Measurements from ENCODE around the gene ABHD10. TPM values are rescaled to one million over a fixed set of nuclear protein-coding genes. Genes with fewer than 3 reads are reported as not detected.

Gene ABHD10
- total RNA-seq, 2 experiments from 2014 or later: 45.2 to 50.7 TPM

- CTCF ChIA-PET: no interaction called here
- Mint-ChIP-seq H3K9me3 (ENCODE audit: low read depth) (no peaks in the 10 kb centered on the region), H3K27me3 (no peaks in the 10 kb centered on the region)
These were observed 30.8 kb downstream of the ABHD10 start for GRCh38 chr3:112009670-112010069.

GRCh38 chr3:112010636-112011035, 31.8 kb downstream of the ABHD10 start:
- CTCF ChIA-PET: interaction anchor here (1.4 to 4.7 kb wide), 2 partner anchors 9 to 13 kb away, joined by 4 to 45 read pairs; no protein-coding TSS in a partner anchor
- Mint-ChIP-seq H3K4me1 (peaks cover 13% of the 10 kb centered on the region), H3K4me3 (no peak overlapping the region), H3K9me3 (ENCODE audit: low read depth) (no peaks in the 10 kb centered on the region), H3K36me3 (no peaks in the 10 kb centered on the region), H3K27ac (no peak overlapping the region), H3K27me3 (no peaks in the 10 kb centered on the region)
- DNase-seq (no peak), ATAC-seq (no peak)

More at GRCh38 chr3:112009670-112010069, 30.8 kb downstream of the ABHD10 start:
- H3K36me3 Mint-ChIP-seq: no peaks in the 10 kb centered on the region
- ATAC-seq (no peak), DNase-seq (no peak)
- no peak overlapping the region for H3K27ac Mint-ChIP-seq
- H3K4me3 Mint-ChIP-seq: no peak overlapping the region
- peaks cover 19% of the 10 kb centered on the region for H3K4me1 Mint-ChIP-seq

GRCh38 chr3:112011376-112011940, 32.6 kb downstream of the ABHD10 start:
- no peak overlapping the region for H3K4me3 Mint-ChIP-seq
- peaks cover 13% of the 10 kb centered on the region for H3K4me1 Mint-ChIP-seq
- H3K9me3 Mint-ChIP-seq (ENCODE audit: low read depth): no peaks in the 10 kb centered on the region
- no peaks in the 10 kb centered on the region for H3K36me3 Mint-ChIP-seq
- CTCF ChIA-PET: interaction anchor here (1.4 to 4.8 kb wide), 3 partner anchors 9 to 31 kb away, joined by 4 to 45 read pairs (median 40); partner anchors contain the start of gene ABHD10
- no peaks in the 10 kb centered on the region for H3K27me3 Mint-ChIP-seq
- ATAC-seq (no peak), DNase-seq (no peak)
- H3K27ac Mint-ChIP-seq: no peak overlapping the region

DNA sequence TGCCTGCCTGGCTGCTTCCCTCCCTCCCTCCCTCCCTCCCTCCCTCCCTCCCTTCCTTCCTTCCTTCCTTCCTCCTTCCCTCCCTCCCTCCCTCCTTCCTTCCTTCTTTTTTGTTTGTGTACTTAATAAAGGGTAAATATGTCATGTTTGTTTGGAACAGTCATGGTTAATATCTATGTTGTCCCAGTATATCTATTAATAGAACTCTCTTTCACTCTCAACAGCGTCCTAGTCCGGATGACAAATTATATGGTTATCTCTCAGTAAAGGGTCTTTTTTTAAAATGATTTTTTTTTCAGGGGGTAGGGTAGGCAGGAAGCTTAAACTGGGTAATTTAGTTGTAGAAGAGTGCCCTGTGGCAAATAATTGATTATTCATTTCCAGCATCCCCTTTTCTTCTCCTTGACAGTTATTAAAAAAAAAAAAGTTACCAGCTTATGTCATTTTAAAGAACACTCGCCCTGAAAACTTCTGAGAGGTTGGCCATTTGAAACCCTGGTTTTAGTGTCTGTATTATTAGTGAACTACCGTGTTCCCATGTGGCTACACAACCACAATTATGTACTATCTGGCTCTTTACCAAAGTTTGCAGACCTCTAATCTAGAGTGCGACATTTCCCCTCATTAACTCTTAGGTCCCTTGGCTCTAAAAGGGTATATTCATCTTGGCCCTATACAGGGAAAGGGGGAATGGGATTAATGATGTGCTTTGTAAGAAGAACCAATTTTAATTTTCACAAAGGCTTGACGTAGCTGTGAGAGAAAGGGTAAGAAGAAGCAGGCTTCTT, 33.6 kb downstream of the ABHD10 start:
- H3K4me1 Mint-ChIP-seq: peaks cover 13% of the 10 kb centered on the region
- CTCF ChIA-PET: interaction anchor here (0.7 to 5.8 kb wide), 16 partner anchors 10 to 342 kb away, joined by 3 to 73 read pairs (median 12); partner anchors contain the start of gene ABHD10
- H3K27ac Mint-ChIP-seq: no peak overlapping the region
- no peak overlapping the region for H3K4me3 Mint-ChIP-seq
- H3K27me3 Mint-ChIP-seq: no peaks in the 10 kb centered on the region
- H3K36me3 Mint-ChIP-seq: no peaks in the 10 kb centered on the region
- H3K9me3 Mint-ChIP-seq (ENCODE audit: low read depth): no peaks in the 10 kb centered on the region
- ATAC-seq: no peak
- DNase-seq: no peak

DNA sequence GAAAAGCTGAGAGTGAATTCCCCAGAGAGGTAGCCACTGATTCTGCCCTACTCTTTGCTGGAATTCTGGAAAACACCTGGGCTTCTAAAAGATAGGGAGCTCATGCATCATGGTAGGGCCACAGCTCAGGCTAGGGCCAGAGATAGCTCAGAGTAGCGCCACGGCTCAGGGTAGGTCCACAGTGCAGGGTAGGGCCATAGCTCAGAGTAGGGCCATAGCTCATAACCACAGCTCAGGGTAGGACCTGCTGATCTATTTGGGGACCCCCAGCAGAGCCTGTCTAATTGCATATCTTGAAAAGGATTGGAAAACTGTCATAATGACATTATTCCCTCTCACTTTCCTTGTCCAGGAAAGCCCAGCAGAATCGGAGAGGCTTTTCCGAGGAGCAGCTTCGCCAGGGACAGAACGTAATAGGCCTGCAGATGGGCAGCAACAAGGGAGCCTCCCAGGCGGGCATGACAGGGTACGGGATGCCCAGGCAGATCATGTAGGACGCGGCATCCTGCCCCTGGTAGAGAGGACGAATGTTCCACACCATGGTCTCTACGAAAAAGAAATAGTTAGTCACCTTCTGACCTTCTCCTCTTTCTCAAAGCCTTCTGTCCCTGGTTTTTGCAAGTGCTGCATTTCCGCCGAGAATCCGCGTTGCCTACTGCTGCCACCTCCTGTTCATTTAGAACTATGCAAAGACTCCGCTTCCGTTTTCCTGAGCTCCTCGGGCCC, 34.4 kb downstream of the ABHD10 start:
- Mint-ChIP-seq H3K4me3 (no peak overlapping the region), H3K4me1 (peaks cover 13% of the 10 kb centered on the region)

GRCh38 chr3:112013784-112014143, 34.9 kb downstream of the ABHD10 start:
- CTCF ChIA-PET: interaction anchor here (0.6 to 5.8 kb wide), 38 partner anchors 10 to 538 kb away, joined by 3 to 73 read pairs (median 4); partner anchors contain the start of genes ABHD10, GCSAM and PHLDB2
- no peaks in the 10 kb centered on the region for H3K9me3 Mint-ChIP-seq (ENCODE audit: low read depth)
- no peak overlapping the region for H3K27ac Mint-ChIP-seq
- DNase-seq (no peak), ATAC-seq (peak; percentile 20)
- H3K4me3 Mint-ChIP-seq: no peak overlapping the region
- no peaks in the 10 kb centered on the region for H3K36me3 Mint-ChIP-seq
- peaks cover 13% of the 10 kb centered on the region for H3K4me1 Mint-ChIP-seq
- no peaks in the 10 kb centered on the region for H3K27me3 Mint-ChIP-seq

More for the DNA sequence above, 34.4 kb downstream of the ABHD10 start:
- CTCF ChIA-PET: interaction anchor here (0.6 to 5.8 kb wide), 40 partner anchors 10 to 539 kb away, joined by 3 to 73 read pairs (median 4); partner anchors contain the start of genes ABHD10, GCSAM and PHLDB2
- Mint-ChIP-seq H3K9me3 (ENCODE audit: low read depth) (no peaks in the 10 kb centered on the region), H3K27me3 (no peaks in the 10 kb centered on the region), H3K27ac (no peak overlapping the region), H3K36me3 (no peaks in the 10 kb centered on the region)
- DNase-seq: peak; percentile 70
- ATAC-seq: peak; percentile 81

DNA sequence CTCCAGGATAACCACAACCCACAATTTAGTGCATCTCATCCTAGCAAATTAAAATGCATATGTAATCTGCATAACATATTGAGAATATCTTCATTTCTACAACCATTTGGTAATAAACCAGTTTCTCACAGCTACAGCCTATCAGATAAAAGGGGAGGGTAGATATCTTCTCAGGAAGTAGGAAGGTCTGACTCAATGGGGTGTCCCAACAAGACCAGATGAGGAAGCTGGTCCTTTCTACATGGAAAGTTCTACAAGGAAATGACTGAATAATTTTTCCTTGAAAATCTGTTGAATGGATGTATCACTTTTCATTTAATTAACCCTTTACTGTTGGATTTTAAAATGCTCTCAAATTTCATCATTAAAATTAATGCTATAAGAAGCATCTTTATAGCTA, 38.3 kb downstream of the ABHD10 start:
- DNase-seq (no peak), ATAC-seq (no peak)
- H3K4me3 Mint-ChIP-seq: no peak overlapping the region
- peaks cover 13% of the 10 kb centered on the region for H3K4me1 Mint-ChIP-seq
- no peak overlapping the region for H3K27ac Mint-ChIP-seq
- no peaks in the 10 kb centered on the region for H3K36me3 Mint-ChIP-seq
- H3K9me3 Mint-ChIP-seq (ENCODE audit: low read depth): no peaks in the 10 kb centered on the region
- H3K27me3 Mint-ChIP-seq: no peaks in the 10 kb centered on the region
- CTCF ChIA-PET: interaction anchor here (0.8 to 5.8 kb wide), 4 partner anchors 24 to 300 kb away, joined by 3 to 73 read pairs (median 8); no protein-coding TSS in a partner anchor

DNA sequence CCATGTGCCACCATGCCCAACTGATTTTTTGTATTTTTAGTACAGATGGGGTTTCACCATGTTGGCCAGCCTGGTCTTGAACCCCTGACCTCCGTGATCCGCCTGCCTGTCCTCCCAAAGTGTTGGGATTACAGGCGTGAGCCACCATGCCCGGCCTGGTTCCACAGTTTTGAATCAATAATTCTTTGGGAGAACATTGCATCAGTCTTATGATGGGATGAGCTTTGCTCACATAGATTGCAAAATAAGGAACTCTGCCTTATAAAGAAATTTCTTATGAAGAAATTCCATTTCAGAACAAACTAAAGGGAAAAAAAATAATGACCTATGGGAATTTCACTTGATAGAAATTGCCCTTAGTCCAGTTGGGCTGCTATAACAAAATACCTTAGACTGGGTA, 39.9 kb downstream of the ABHD10 start:
- Mint-ChIP-seq H3K27ac (no peak overlapping the region), H3K36me3 (no peaks in the 10 kb centered on the region), H3K27me3 (no peaks in the 10 kb centered on the region), H3K4me3 (no peak overlapping the region), H3K9me3 (ENCODE audit: low read depth) (no peaks in the 10 kb centered on the region), H3K4me1 (peaks cover 3% of the 10 kb centered on the region)
- ATAC-seq (no peak), DNase-seq (no peak)
- CTCF ChIA-PET: interaction anchor here (1.2 kb wide), 1 partner anchor 14 kb away, joined by 3 read pairs; no protein-coding TSS in a partner anchor

GRCh38 chr3:112019716-112020115, 40.9 kb downstream of the ABHD10 start:
- CTCF ChIA-PET: interaction anchor here (1.0 kb wide), 1 partner anchor 13 kb away, joined by 4 read pairs; no protein-coding TSS in a partner anchor
- H3K4me3 Mint-ChIP-seq: no peak overlapping the region
- no peak for DNase-seq

DNA sequence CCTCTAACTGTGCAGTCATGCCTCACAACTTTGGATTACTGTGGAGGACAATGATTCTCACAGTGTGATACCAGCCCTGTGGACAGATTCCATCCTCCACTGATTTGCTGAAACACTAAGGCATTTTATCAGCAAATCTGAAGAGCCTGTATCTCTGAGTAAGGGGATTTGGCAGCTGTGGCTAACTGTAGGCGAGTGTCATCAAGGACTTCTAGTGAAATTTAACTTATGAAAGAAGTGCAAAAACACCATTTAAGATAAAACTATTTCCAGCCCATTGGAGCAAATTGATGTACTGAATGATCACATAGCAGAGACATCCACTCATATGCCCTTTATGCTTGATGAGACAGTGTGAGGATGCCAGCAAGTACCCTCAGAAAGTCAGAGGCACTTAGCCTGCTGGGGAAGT, 41.9 kb downstream of the ABHD10 start:
- Mint-ChIP-seq H3K4me1 (no peaks in the 10 kb centered on the region), H3K27ac (no peak overlapping the region), H3K9me3 (ENCODE audit: low read depth) (no peaks in the 10 kb centered on the region), H3K27me3 (no peaks in the 10 kb centered on the region), H3K4me3 (no peak overlapping the region), H3K36me3 (no peaks in the 10 kb centered on the region)
- CTCF ChIA-PET: no interaction called here
- ATAC-seq (no peak), DNase-seq (no peak)

More at GRCh38 chr3:112019716-112020115, 40.9 kb downstream of the ABHD10 start:
- no peaks in the 10 kb centered on the region for H3K9me3 Mint-ChIP-seq (ENCODE audit: low read depth)
- ATAC-seq: no peak
- no peak overlapping the region for H3K27ac Mint-ChIP-seq
- H3K36me3 Mint-ChIP-seq: no peaks in the 10 kb centered on the region
- no peaks in the 10 kb centered on the region for H3K4me1 Mint-ChIP-seq
- no peaks in the 10 kb centered on the region for H3K27me3 Mint-ChIP-seq

GRCh38 chr3:112027142-112027541, 48.3 kb downstream of the ABHD10 start:
- ATAC-seq: no peak
- no peak overlapping the region for H3K27ac Mint-ChIP-seq
- CTCF ChIA-PET: interaction anchor here (1.0 to 1.3 kb wide), 2 partner anchors 13 to 16 kb away, joined by 3 read pairs; no protein-coding TSS in a partner anchor
- H3K9me3 Mint-ChIP-seq (ENCODE audit: low read depth): no peaks in the 10 kb centered on the region
- H3K36me3 Mint-ChIP-seq: no peaks in the 10 kb centered on the region
- no peaks in the 10 kb centered on the region for H3K27me3 Mint-ChIP-seq
- H3K4me3 Mint-ChIP-seq: no peak overlapping the region
- H3K4me1 Mint-ChIP-seq: no peaks in the 10 kb centered on the region
- DNase-seq: no peak

DNA sequence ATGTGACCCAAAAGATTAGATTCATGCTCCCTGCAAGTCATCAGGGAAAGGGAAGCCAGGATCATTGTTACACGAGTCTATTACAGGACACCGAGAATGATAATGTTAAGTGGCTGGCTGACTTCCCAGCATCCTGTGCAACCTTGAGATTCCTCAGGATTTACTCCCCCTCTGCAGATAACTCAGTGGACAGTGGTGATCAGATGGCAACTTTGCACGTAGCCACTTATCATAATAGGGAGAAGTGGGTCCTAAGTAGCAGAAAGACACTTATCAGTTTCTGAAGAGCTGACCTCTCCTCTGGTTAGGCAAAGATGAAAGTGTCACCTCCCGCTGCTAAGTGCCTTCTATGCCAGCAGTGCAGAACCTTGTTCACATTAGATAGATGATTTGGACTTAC, 49.0 kb downstream of the ABHD10 start:
- Mint-ChIP-seq H3K9me3 (ENCODE audit: low read depth) (no peaks in the 10 kb centered on the region), H3K4me1 (no peaks in the 10 kb centered on the region), H3K4me3 (no peak overlapping the region), H3K27me3 (no peaks in the 10 kb centered on the region), H3K27ac (no peak overlapping the region), H3K36me3 (no peaks in the 10 kb centered on the region)
- ATAC-seq (no peak), DNase-seq (no peak)
- CTCF ChIA-PET: interaction anchor here (0.9 kb wide), 1 partner anchor 14 kb away, joined by 3 read pairs; no protein-coding TSS in a partner anchor

GRCh38 chr3:112030901-112031300, 52.1 kb downstream of the ABHD10 start:
- Mint-ChIP-seq H3K9me3 (ENCODE audit: low read depth) (no peaks in the 10 kb centered on the region), H3K27me3 (peaks cover 2% of the 10 kb centered on the region), H3K27ac (no peak overlapping the region), H3K36me3 (no peaks in the 10 kb centered on the region), H3K4me3 (no peak overlapping the region), H3K4me1 (no peaks in the 10 kb centered on the region)
- CTCF ChIA-PET: interaction anchor here (0.6 to 1.1 kb wide), 2 partner anchors 18 to 63 kb away, joined by 3 read pairs; no protein-coding TSS in a partner anchor
- ATAC-seq: no peak
- no peak for DNase-seq

Measured in activated CD8-positive, alpha-beta memory T cell treated with anti-CD3 and anti-CD28 coated beads, Interleukin-2, amount 10 ng/mL, durations not matched to agents 7 days and 5 days (primary cell).